ENCODE results near the gene ACSF3.
"Not testable (repeated sequence)": the region's sequence is repeated elsewhere in the genome, so short reads cannot be mapped to it uniquely, and the experiment has no call there.

The ACSF3 gene

GRCh38 chr16:89073346-89074071 lies 20.1 kb upstream of the ACSF3 start:
- DNase-seq (ENCODE audit: low read depth) = no peak

GRCh38 chr16:89074072-89074674 lies 19.5 kb upstream of the ACSF3 start:
- not testable (repeated sequence) for DNase-seq (ENCODE audit: low read depth)

GRCh38 chr16:89074803-89075688 lies 18.6 kb upstream of the ACSF3 start:
- no peak for DNase-seq (ENCODE audit: low read depth)

GRCh38 chr16:89076159-89076558 lies 17.5 kb upstream of the ACSF3 start:
- no peak for DNase-seq (ENCODE audit: low read depth)

GRCh38 chr16:89077076-89077475 lies 16.6 kb upstream of the ACSF3 start:
- DNase-seq (ENCODE audit: low read depth) = no peak

GRCh38 chr16:89078172-89078571 lies 15.5 kb upstream of the ACSF3 start:
- DNase-seq (ENCODE audit: low read depth) = no peak

- DNase-seq (ENCODE audit: low read depth) = no peak
These were observed 14.1 kb upstream of the ACSF3 start for GRCh38 chr16:89079434-89079980.

GRCh38 chr16:89080196-89080853 lies 13.3 kb upstream of the ACSF3 start:
- no peak for DNase-seq (ENCODE audit: low read depth)

- DNase-seq (ENCODE audit: low read depth) = no peak
These were observed 12.1 kb upstream of the ACSF3 start for GRCh38 chr16:89081556-89081955.

- DNase-seq (ENCODE audit: low read depth) = no peak
These were observed 9.2 kb upstream of the ACSF3 start for GRCh38 chr16:89084411-89084810.

GRCh38 chr16:89084814-89085612 lies 8.6 kb upstream of the ACSF3 start:
- DNase-seq (ENCODE audit: low read depth) = no peak

GRCh38 chr16:89085755-89086154 lies 7.9 kb upstream of the ACSF3 start:
- no peak for DNase-seq (ENCODE audit: low read depth)

- no peak for DNase-seq (ENCODE audit: low read depth)
These were observed 5.6 kb upstream of the ACSF3 start for GRCh38 chr16:89087922-89088497.

GRCh38 chr16:89089120-89089519 lies 4.5 kb upstream of the ACSF3 start:
- DNase-seq (ENCODE audit: low read depth) = no peak

GRCh38 chr16:89090182-89090630 lies 3.4 kb upstream of the ACSF3 start:
- DNase-seq (ENCODE audit: low read depth) = no peak

GRCh38 chr16:89090669-89091426 lies 2.8 kb upstream of the ACSF3 start:
- no peak for DNase-seq (ENCODE audit: low read depth)

GRCh38 chr16:89092013-89092412 lies 1.6 kb upstream of the ACSF3 start:
- DNase-seq (ENCODE audit: low read depth) = no peak

GRCh38 chr16:89093252-89093601 lies 425 bp upstream of the ACSF3 start:
- not testable (repeated sequence) for DNase-seq (ENCODE audit: low read depth)

GRCh38 chr16:89094252-89094879 lies 714 bp downstream of the ACSF3 start:
- DNase-seq (ENCODE audit: low read depth) = peak; percentile 25

- DNase-seq (ENCODE audit: low read depth) = no peak
These were observed 1.2 kb downstream of the ACSF3 start for GRCh38 chr16:89094880-89095258.
